Measurements from ENCODE around the gene DUXA. TPM values are rescaled to one million over a fixed set of nuclear protein-coding genes. Genes with fewer than 3 reads are reported as not detected.
"Not testable (repeated sequence)": the region's sequence is repeated elsewhere in the genome, so short reads cannot be mapped to it uniquely, and the experiment has no call there.

Gene DUXA
- total RNA-seq, 1 donor from 2014 or later = not detected

DNA sequence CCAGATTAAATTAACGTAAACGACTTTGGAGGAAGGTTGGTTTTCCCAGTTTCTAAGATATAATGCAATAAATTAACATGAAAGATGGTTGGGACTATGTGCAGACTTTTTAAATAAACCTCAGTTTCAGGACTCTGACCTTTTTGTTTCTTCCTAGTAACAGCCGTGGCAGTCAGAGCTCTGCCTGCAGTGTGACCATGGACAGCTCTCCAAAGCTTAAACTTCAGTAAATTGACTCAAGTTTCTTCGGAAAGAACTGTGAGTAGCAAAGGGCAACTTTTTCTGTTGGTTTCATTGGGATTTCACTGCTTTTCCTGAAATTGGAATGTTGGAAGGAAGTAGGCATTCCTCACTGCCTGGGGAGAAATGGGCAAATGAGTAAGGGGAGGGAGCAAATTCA is 43.4 kb downstream of the DUXA start:
- Histone ChIP-seq H3K36me3 (no peaks in the 10 kb centered on the region), H3K4me1 (no peaks in the 10 kb centered on the region), H3K4me3 (no peak overlapping the region), H3K27ac (no peak overlapping the region), H3K27me3 (no peaks in the 10 kb centered on the region), H3K9me3 (peaks cover 3% of the 10 kb centered on the region)
- intact Hi-C loops (cut with DNase I) = no loop called here
- no peak for DNase-seq (ENCODE audit: extremely low spot score in 2 of 2)
- TF ChIP-seq, protein P1, sequence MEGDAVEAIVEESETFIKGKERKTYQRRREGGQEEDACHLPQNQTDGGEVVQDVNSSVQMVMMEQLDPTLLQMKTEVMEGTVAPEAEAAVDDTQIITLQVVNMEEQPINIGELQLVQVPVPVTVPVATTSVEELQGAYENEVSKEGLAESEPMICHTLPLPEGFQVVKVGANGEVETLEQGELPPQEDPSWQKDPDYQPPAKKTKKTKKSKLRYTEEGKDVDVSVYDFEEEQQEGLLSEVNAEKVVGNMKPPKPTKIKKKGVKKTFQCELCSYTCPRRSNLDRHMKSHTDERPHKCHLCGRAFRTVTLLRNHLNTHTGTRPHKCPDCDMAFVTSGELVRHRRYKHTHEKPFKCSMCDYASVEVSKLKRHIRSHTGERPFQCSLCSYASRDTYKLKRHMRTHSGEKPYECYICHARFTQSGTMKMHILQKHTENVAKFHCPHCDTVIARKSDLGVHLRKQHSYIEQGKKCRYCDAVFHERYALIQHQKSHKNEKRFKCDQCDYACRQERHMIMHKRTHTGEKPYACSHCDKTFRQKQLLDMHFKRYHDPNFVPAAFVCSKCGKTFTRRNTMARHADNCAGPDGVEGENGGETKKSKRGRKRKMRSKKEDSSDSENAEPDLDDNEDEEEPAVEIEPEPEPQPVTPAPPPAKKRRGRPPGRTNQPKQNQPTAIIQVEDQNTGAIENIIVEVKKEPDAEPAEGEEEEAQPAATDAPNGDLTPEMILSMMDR (IDR thresholded peaks at IDR 0.05) = no peak
- TF ChIP-seq POLR2AphosphoS5 (IDR thresholded peaks at IDR 0.05; ENCODE audit: insufficient read depth in 1 of 2, low read depth in 1 of 2) (no peak), POLR2A (IDR thresholded peaks at IDR 0.05) (no peak)

DNA sequence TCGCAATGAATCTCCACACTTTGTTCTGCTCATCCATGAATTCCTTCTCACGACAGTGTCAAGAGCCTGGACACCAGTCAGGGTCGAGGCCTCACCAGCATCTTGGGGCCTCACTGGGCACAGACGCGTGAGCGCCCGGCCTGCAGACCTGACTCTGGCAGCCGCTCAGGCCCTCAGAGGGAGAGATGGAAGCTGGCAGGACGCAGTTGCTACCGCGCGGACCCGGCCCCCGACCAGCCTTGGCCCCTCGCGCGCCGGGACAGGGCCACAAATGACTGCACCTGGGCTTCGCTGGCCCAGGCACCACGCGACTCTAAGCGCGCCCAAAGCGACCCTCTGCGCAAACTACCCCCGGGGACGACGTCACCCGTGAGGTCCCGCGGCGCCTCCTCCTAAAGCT is 48.4 kb downstream of the DUXA start:
- H3K27me3 ChIP-seq = no peaks in the 10 kb centered on the region
- H3K27ac ChIP-seq = no peak overlapping the region
- intact Hi-C loops (cut with DNase I) = no loop called here
- TF ChIP-seq, protein P1 (IDR thresholded peaks at IDR 0.05) = no peak
- TF ChIP-seq POLR2AphosphoS5 (IDR thresholded peaks at IDR 0.05; ENCODE audit: insufficient read depth in 1 of 2, low read depth in 1 of 2) = no peak
- no peak for TF ChIP-seq POLR2A (IDR thresholded peaks at IDR 0.05)
- H3K4me1 ChIP-seq = no peaks in the 10 kb centered on the region
- H3K36me3 ChIP-seq = no peaks in the 10 kb centered on the region
- H3K4me3 ChIP-seq = no peak overlapping the region
- H3K9me3 ChIP-seq = peaks cover 4% of the 10 kb centered on the region
- no peak for DNase-seq (ENCODE audit: extremely low spot score in 2 of 2)

DNA sequence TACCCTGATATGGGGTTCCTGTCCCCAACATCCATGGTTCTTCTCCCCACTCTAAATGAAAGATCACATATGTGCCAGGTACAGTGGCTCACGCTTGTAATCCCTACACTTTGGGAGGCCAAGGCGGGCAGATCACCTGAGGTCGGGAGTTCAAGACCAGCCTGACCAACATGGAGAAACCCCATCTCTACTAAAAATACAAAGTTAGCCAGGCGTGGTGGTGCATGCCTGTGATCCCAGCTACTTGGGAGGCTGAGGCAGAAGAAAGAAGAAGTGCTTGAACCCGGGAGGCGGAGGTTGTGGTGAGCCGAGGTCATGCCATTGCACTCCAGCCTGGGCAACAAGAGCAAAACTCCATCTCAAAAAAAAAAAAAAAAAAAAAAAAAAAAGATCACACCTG is 53.8 kb downstream of the DUXA start:
- intact Hi-C loops (cut with DNase I); H3K4me1 ChIP-seq; H3K4me3 ChIP-seq; H3K27ac ChIP-seq; H3K9me3 ChIP-seq; DNase-seq (ENCODE audit: extremely low spot score in 2 of 2); H3K27me3 ChIP-seq; H3K36me3 ChIP-seq: not testable (repeated sequence)

DNA sequence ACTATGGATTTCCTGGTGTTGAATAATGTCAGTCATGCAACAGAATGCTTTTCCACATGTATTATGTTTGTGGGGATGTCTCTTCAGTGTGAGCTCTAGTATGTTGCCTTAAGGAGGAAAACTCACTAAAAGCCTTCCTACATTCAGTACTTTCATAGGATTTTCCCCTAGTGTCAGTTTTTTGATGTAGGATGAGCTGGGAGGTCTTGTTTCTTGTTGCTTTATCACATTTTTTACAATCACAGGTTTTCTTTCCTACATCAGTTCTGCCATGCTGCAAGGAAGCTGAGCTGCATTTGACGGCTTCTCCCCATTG is 56.0 kb downstream of the DUXA start:
- H3K27ac ChIP-seq = no peak overlapping the region
- H3K4me1 ChIP-seq = no peaks in the 10 kb centered on the region
- H3K36me3 ChIP-seq = no peaks in the 10 kb centered on the region
- TF ChIP-seq POLR2A (IDR thresholded peaks at IDR 0.05) = no peak
- TF ChIP-seq POLR2AphosphoS5 (IDR thresholded peaks at IDR 0.05; ENCODE audit: insufficient read depth in 1 of 2, low read depth in 1 of 2) = no peak
- TF ChIP-seq, protein P1 (IDR thresholded peaks at IDR 0.05) = no peak
- no peaks in the 10 kb centered on the region for H3K27me3 ChIP-seq
- intact Hi-C loops (cut with DNase I) = no loop called here
- no peak overlapping the region for H3K4me3 ChIP-seq
- no peaks in the 10 kb centered on the region for H3K9me3 ChIP-seq
- no peak for DNase-seq (ENCODE audit: extremely low spot score in 2 of 2)

DNA sequence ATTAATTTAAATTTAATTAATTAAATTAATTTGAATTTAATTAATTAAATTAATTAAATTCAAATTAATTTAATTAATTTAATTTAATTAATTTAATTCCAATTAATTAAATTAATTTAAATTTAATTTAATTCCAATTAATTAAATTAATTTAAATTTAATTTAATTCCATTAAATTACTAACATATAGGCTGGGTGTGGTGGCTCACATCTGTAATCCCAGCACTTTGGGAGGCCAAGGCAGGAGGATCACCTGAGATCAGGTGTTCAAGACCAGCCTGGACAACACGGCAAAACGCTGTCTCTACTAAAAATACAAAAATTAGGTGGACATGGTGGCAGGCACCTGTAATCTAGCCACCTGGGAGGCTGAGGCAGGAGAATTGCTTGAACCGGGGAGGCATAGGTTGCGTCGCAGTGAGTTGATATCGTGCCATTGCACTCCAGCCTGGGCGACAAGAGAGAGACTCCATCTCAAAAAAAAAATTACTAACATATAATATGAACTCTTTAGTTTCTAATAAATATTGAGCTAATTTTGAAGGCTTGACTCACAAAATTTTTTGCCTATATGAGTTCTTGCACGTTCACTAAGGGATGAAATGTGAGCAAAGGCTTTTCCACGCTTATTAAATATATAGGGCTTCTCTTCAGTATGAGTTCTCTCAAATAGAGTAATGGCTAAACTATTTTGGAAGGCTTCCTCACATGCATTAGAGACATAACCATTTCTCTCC is 56.5 kb downstream of the DUXA start:
- H3K27me3 ChIP-seq = no peaks in the 10 kb centered on the region
- H3K4me3 ChIP-seq = no peak overlapping the region
- intact Hi-C loops (cut with DNase I) = no loop called here
- no peaks in the 10 kb centered on the region for H3K36me3 ChIP-seq
- no peaks in the 10 kb centered on the region for H3K9me3 ChIP-seq
- no peaks in the 10 kb centered on the region for H3K4me1 ChIP-seq
- no peak for DNase-seq (ENCODE audit: extremely low spot score in 2 of 2)
- H3K27ac ChIP-seq = no peak overlapping the region
- TF ChIP-seq POLR2A (IDR thresholded peaks at IDR 0.05) (no peak), POLR2AphosphoS5 (IDR thresholded peaks at IDR 0.05; ENCODE audit: insufficient read depth in 1 of 2, low read depth in 1 of 2) (no peak)
- TF ChIP-seq, protein P1 (IDR thresholded peaks at IDR 0.05) = no peak

Measured in vagina (tissue), 2 donors.